H9 (cell line): ENCODE results near the gene HMX1. TPM values are rescaled to one million over a fixed set of nuclear protein-coding genes. Genes with fewer than 3 reads are reported as not detected.

ENCODE experiments used
- DNase-seq: peaks from one replicate; pipeline ENCODE4 v3.0.0-alpha.2; 2017
- H2AFZ ChIP-seq: one replicate; pipeline ENCODE4 v1.6.1; 2013; ENCODE audit warnings: mild to moderate bottlenecking, low read length, control low read depth, moderate library complexity
- H2AK5ac ChIP-seq: 2 replicates; pipeline ENCODE4 v1.6.1; 2013; ENCODE audit warnings: low read length, control low read depth, mixed read lengths; ENCODE audit not compliant: insufficient read length
- H2BK120ac ChIP-seq: one replicate; pipeline ENCODE4 v1.6.1; 2013; ENCODE audit warnings: low read depth, mild to moderate bottlenecking, low read length, control low read depth, inconsistent platforms; ENCODE audit not compliant: poor library complexity, severe bottlenecking
- H2BK12ac ChIP-seq: 2 replicates; pipeline ENCODE4 v1.6.1; 2013; ENCODE audit warnings: low read length, control low read depth, mixed read lengths, low read depth; ENCODE audit not compliant: insufficient read length
- H2BK15ac ChIP-seq: 2 replicates; pipeline ENCODE4 v1.6.1; 2013; ENCODE audit warnings: low read depth, low read length, control low read depth
- H2BK20ac ChIP-seq: one replicate; pipeline ENCODE4 v1.6.1; 2013; ENCODE audit warnings: low read depth, mild to moderate bottlenecking, low read length, control low read depth, inconsistent platforms; ENCODE audit not compliant: poor library complexity, severe bottlenecking
- H2BK5ac ChIP-seq: 2 replicates; pipeline ENCODE4 v1.6.1; 2013; ENCODE audit warnings: low read length, control low read depth, mixed read lengths; ENCODE audit not compliant: insufficient read length
- H3K14ac ChIP-seq: 2 replicates; pipeline ENCODE4 v1.6.1; 2013; ENCODE audit warnings: low read length, control low read depth; ENCODE audit not compliant: insufficient read depth
- H3K18ac ChIP-seq: 2 replicates; pipeline ENCODE4 v1.6.1; 2013; ENCODE audit warnings: low read depth, mild to moderate bottlenecking, mixed read lengths, low read length, control low read depth; ENCODE audit not compliant: insufficient read length
- H3K23ac ChIP-seq: 2 replicates; pipeline ENCODE4 v1.6.1; 2013; ENCODE audit warnings: low read length, control low read depth, mixed read lengths, low read depth; ENCODE audit not compliant: insufficient read length
- H3K23me2 ChIP-seq: 2 replicates; pipeline ENCODE4 v1.6.1; 2013; ENCODE audit warnings: low read depth, mild to moderate bottlenecking, mixed read lengths, low read length, control low read depth; ENCODE audit not compliant: insufficient read length, poor library complexity, severe bottlenecking
- H3K27ac ChIP-seq: 2 replicates; pipeline ENCODE4 v1.5.1; 2013; ENCODE audit warnings: low read length, control low read depth, mixed read lengths, low read depth; ENCODE audit not compliant: insufficient read length
- H3K27me3 ChIP-seq: 2 replicates; pipeline ENCODE4 v1.6.1; 2013; ENCODE audit warnings: low read length, control low read depth, inconsistent platforms; ENCODE audit not compliant: insufficient read depth
- H3K4ac ChIP-seq: 2 replicates; pipeline ENCODE4 v1.6.1; 2013; ENCODE audit warnings: low read depth, mild to moderate bottlenecking, control low read depth, inconsistent platforms, low read length, moderate library complexity
- H3K4me1 ChIP-seq: 2 replicates; pipeline ENCODE4 v1.6.1; 2013; ENCODE audit warnings: low read length, control low read depth, inconsistent platforms; ENCODE audit not compliant: insufficient read depth
- H3K4me2 ChIP-seq: 2 replicates; pipeline ENCODE4 v1.6.1; 2013; ENCODE audit warnings: low read length, control low read depth, mixed read lengths; ENCODE audit not compliant: insufficient read length, insufficient read depth
- H3K56ac ChIP-seq: 2 replicates; pipeline ENCODE4 v1.6.1; 2013; ENCODE audit warnings: low read depth, mild to moderate bottlenecking, mixed read lengths, low read length, control low read depth; ENCODE audit not compliant: insufficient read length
- H3K79me1 ChIP-seq: 2 replicates; pipeline ENCODE4 v1.6.1; 2013; ENCODE audit warnings: low read depth, mild to moderate bottlenecking, moderate library complexity, low read length, control low read depth, inconsistent platforms; ENCODE audit not compliant: insufficient read depth, poor library complexity, severe bottlenecking
- H3K79me2 ChIP-seq: 2 replicates; pipeline ENCODE4 v1.6.1; 2013; ENCODE audit warnings: low read length, control low read depth, inconsistent platforms; ENCODE audit not compliant: insufficient read depth
- H3K9ac ChIP-seq: 2 replicates; pipeline ENCODE4 v1.6.1; 2013; ENCODE audit warnings: low read length, control low read depth, mixed read lengths; ENCODE audit not compliant: insufficient read length; ENCODE audit errors: extremely low read depth
- H3K9me3 ChIP-seq: one replicate; pipeline ENCODE4 v1.6.1; 2013; ENCODE audit warnings: low read depth, low read length, inconsistent platforms; ENCODE audit not compliant: control insufficient read depth
- H3T11ph ChIP-seq: one replicate; pipeline ENCODE4 v1.6.1; 2013; ENCODE audit warnings: mild to moderate bottlenecking, low read length, control low read depth, inconsistent platforms
- H4K20me1 ChIP-seq: one replicate; pipeline ENCODE4 v1.6.1; 2013; ENCODE audit not compliant: control insufficient read depth, insufficient read length, insufficient read depth
- H4K5ac ChIP-seq: 2 replicates; pipeline ENCODE4 v1.6.1; 2013; ENCODE audit warnings: low read depth, mild to moderate bottlenecking, mixed read lengths, low read length, control low read depth; ENCODE audit not compliant: insufficient read length
- H4K8ac ChIP-seq: replicated peaks from 2 replicates; pipeline ENCODE4 v1.6.1; 2013; ENCODE audit warnings: low read length, control low read depth, mixed read lengths, low read depth; ENCODE audit not compliant: insufficient read length
- H4K91ac ChIP-seq: 2 replicates; pipeline ENCODE4 v1.6.1; 2013; ENCODE audit warnings: low read depth, mild to moderate bottlenecking, moderate library complexity, mixed read lengths, low read length, control low read depth; ENCODE audit not compliant: insufficient read length
- H3K27ac Mint-ChIP-seq, 3 experiments: 2 replicates in 2 of 3; 3 replicates in 1 of 3; pipeline ENCODE4 v1.8.0; 2020 to 2021; ENCODE audit warnings: mixed read lengths in 3 of 3, mild to moderate bottlenecking in 1 of 3, moderate library complexity in 1 of 3
- H3K27me3 Mint-ChIP-seq: 2 replicates; pipeline ENCODE4 v1.8.0; 2021; ENCODE audit warnings: low read depth, mild to moderate bottlenecking, moderate library complexity, mixed read lengths
- H3K36me3 Mint-ChIP-seq, 3 experiments: 2 replicates in 2 of 3; 3 replicates in 1 of 3; pipeline ENCODE4 v1.8.0; 2020 to 2021; ENCODE audit warnings: low read depth in 3 of 3, mixed read lengths in 3 of 3; ENCODE audit not compliant: insufficient read depth in 1 of 3
- H3K4me1 Mint-ChIP-seq, 2 experiments: 2 replicates each; pipeline ENCODE4 v1.8.0; 2020; ENCODE audit warnings: mixed read lengths in 2 of 2
- H3K4me3 Mint-ChIP-seq, 2 experiments: 2 replicates in 1 of 2; 3 replicates in 1 of 2; pipeline ENCODE4 v1.8.0; 2020 to 2021; ENCODE audit warnings: mild to moderate bottlenecking in 2 of 2, mixed read lengths in 2 of 2, moderate library complexity in 1 of 2
- H3K9me3 Mint-ChIP-seq, 2 experiments: 2 replicates in 1 of 2; 3 replicates in 1 of 2; pipeline ENCODE4 v1.8.0; 2020; ENCODE audit warnings: mild to moderate bottlenecking in 2 of 2, mixed read lengths in 2 of 2, moderate library complexity in 1 of 2
- CTCF ChIP-seq: fragments of 200-600 bp; sonication (generic); conservative IDR thresholded peaks from 3 replicates; pipeline ENCODE4 v1.8.0; 2021; ENCODE audit warnings: antibody characterized with exemption, mild to moderate bottlenecking
- WGBS: extraction: QIAGEN DNeasy Blood & Tissue Kit; methylation state at CpG from one replicate; pipeline ENCODE4 v1.1.7; 2013; ENCODE audit warnings: missing lambda C conversion rate, low lambda C conversion rate, mixed read lengths; ENCODE audit not compliant: insufficient read length; ENCODE audit errors: extremely low coverage; 5-methylcytosine and 5-hydroxymethylcytosine counted together
- total RNA-seq: library from RNA; stranded (reverse); gene quantifications from 2 replicates; pipeline ENCODE4 v1.2.1, GENCODE V29; 2021

Gene HMX1
- total RNA-seq, 1 experiment from 2014 or later = 0.26 TPM

GRCh38 chr4:8866421-8866820 lies 5.2 kb downstream of the HMX1 start:
- DNase-seq = no peak
- Mint-ChIP-seq H3K27me3 (peaks cover 96% of the 10 kb centered on the region), H3K4me3 (no peak overlapping the region), H3K4me1 (peaks cover 3 to 34% of the 10 kb centered on the region in 2 experiments; a peak in 3 of 4 replicates), H3K9me3 (peaks cover 5 to 10% of the 10 kb centered on the region in 2 experiments; a peak in 2 of 5 replicates), H3K36me3 (peaks cover 0 to 2% (median 0%) of the 10 kb centered on the region in 3 experiments; a peak in 2 of 7 replicates), H3K27ac (no peak overlapping the region)
- Histone ChIP-seq H3K18ac (no peak overlapping the region), H3K9me3 (no peaks in the 10 kb centered on the region), H2AK5ac (no peak overlapping the region), H3K23ac (no peak overlapping the region), H4K91ac (no peak overlapping the region), H3K4me2 (no peak overlapping the region), H4K20me1 (no peaks in the 10 kb centered on the region), H3K14ac (no peak overlapping the region; the same call in 1 of the 2 replicates), H3K4ac (no peak overlapping the region), H3K79me1 (no peaks in the 10 kb centered on the region), H3K56ac (no peak overlapping the region), H3K79me2 (no peaks in the 10 kb centered on the region), H2BK15ac (no peak overlapping the region), H3K23me2 (peaks cover under 1% of the 10 kb centered on the region), H3K4me1 (no peaks in the 10 kb centered on the region), H3K9ac (no peak overlapping the region), H2BK12ac (no peak overlapping the region), H3K27ac (no peak overlapping the region), H2BK120ac (no peak overlapping the region), H3T11ph (no peak overlapping the region), H2AFZ (no peak overlapping the region), H2BK20ac (no peak overlapping the region), H3K27me3 (peaks cover 98% of the 10 kb centered on the region), H4K5ac (no peak overlapping the region), H2BK5ac (no peak overlapping the region), H4K8ac (no peak overlapping the region)
- no peak for TF ChIP-seq CTCF
- WGBS = no CpG with 5 or more reads among the region's 12 CpGs
